Activated T-cell treated with anti-CD3 and anti-CD28 coated beads, Interleukin-2, amount 50 U/mL, for 24 hours (primary cell): Measurements from ENCODE around the gene EPHA6.

Experiments
- DNase-seq: peaks from one replicate; pipeline ENCODE4 v3.0.0-alpha.2; 2020
- H3K27ac Mint-ChIP-seq: 2 replicates; pipeline ENCODE4 v1.8.0; 2020; ENCODE audit warnings: mild to moderate bottlenecking, mixed read lengths
- H3K27me3 Mint-ChIP-seq: 2 replicates; pipeline ENCODE4 v1.8.0; 2020; ENCODE audit warnings: mixed read lengths
- H3K36me3 Mint-ChIP-seq: 2 replicates; pipeline ENCODE4 v1.8.0; 2020; ENCODE audit warnings: low read depth, mixed read lengths
- H3K4me1 Mint-ChIP-seq: 2 replicates; pipeline ENCODE4 v1.8.0; 2020; ENCODE audit warnings: low read depth, mixed read lengths
- H3K4me3 Mint-ChIP-seq: 2 replicates; pipeline ENCODE4 v1.8.0; 2020; ENCODE audit warnings: mild to moderate bottlenecking, moderate library complexity, mixed read lengths
- H3K9me3 Mint-ChIP-seq: 2 replicates; pipeline ENCODE4 v1.8.0; 2020; ENCODE audit warnings: mixed read lengths

The EPHA6 gene

DNA sequence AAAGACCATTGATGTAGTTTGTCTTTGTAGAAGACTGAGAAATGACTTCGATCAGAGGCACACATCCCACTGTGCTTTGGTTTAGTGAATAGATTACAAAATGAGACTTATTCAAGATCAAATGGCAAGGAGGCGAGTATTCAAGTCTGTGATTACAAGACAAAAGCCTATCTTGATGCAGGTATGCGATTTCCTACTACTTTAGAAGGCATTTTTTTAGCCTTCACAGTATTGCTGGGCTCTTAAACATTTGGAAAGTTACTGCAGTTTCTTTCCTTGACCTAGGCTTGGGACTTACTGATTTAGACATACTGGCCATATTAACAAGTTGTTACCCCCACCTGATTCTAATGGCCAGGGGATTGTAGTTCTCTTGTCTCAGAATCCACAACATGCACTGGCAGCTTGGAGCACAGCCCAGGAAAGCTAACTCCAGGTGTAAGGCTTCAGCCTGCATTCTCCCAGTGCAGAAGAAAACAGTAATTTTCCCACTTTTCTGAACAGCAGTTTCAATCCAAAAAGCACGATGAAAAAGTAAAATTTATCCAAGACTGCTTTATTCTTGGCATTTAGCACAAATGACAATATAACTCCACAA, 311.6 kb downstream of the EPHA6 start:
- no peaks in the 10 kb centered on the region for H3K36me3 Mint-ChIP-seq
- H3K27ac Mint-ChIP-seq: no peak overlapping the region
- no peaks in the 10 kb centered on the region for H3K4me1 Mint-ChIP-seq
- no peak for DNase-seq
- no peaks in the 10 kb centered on the region for H3K9me3 Mint-ChIP-seq
- H3K27me3 Mint-ChIP-seq: no peaks in the 10 kb centered on the region
- H3K4me3 Mint-ChIP-seq: no peak overlapping the region

DNA sequence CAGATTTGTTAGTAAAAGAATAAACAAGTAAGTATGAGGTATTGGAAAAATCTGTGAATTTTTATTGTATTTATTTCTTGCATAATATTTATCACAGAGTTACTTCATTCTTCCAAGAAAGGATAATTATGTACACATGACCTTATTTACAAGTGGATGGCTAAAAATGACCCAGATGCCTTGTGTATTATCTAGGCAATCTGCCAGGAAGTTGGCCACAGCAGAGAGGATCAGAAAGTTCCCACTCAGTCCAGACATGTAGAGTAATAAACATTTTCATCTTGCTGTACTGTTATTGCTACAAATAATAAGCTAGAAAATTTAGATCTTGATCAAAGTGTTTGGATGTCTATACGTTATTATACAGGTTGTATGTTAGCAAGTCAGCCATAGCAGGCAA, 317.1 kb downstream of the EPHA6 start:
- Mint-ChIP-seq H3K4me3 (no peak overlapping the region), H3K36me3 (no peaks in the 10 kb centered on the region)

DNA sequence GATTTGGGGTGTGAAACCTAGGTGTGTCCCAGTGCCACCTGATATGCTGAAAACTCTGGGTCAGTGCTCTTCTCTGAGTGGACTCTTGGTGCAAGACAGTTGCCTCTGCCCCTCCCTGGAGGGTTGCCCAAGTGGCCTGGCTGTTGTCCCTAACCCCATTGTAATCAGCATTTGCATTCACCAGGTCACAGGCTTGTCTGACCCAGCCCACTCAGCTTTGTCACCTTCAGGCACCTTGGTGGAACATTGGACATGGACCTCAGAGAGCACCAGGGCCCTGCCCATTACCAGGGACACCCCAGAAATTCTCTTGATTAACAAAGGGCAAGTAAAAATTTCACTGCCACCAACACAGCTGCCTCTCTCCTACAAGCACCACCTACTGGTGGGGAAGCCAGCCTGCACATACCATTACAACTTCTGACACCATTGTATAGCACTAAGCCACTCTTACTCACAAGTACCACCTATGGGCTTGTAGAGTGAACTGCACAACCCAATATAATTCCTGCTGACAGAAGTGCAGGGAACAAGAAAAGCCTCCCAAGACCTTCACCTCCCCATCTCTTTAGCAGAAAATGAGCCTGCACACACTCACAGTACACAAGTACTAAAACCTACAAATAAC, 324.6 kb downstream of the EPHA6 start:
- Mint-ChIP-seq H3K4me3 (no peak overlapping the region), H3K27me3 (no peaks in the 10 kb centered on the region), H3K4me1 (no peaks in the 10 kb centered on the region), H3K36me3 (no peaks in the 10 kb centered on the region), H3K27ac (no peak overlapping the region), H3K9me3 (peaks cover 14% of the 10 kb centered on the region)
- no peak for DNase-seq

More for the DNA sequence above, 317.1 kb downstream of the EPHA6 start:
- Mint-ChIP-seq H3K9me3 (no peaks in the 10 kb centered on the region), H3K27ac (no peak overlapping the region), H3K27me3 (no peaks in the 10 kb centered on the region), H3K4me1 (no peaks in the 10 kb centered on the region)
- no peak for DNase-seq

DNA sequence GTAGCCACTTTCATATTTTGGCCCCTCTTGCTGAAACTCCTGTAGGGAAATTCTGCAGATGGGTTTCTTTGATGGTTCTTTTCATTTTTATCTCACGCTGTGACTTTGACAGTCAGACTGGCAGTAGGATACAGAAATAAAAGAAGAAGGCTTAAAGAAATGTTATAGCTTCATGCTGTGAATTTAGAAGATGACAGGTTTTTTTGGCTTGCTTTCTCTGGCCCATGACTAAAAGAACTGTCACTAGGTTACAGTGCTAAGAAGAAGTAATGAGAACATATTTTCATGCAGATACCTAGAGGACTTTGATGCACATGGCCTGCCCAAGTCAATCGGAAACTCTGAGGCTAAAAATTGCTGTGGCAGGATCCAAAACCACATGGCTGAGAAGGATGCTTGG, 334.5 kb downstream of the EPHA6 start:
- Mint-ChIP-seq H3K4me1 (no peaks in the 10 kb centered on the region), H3K36me3 (no peaks in the 10 kb centered on the region), H3K9me3 (no peaks in the 10 kb centered on the region), H3K4me3 (no peak overlapping the region), H3K27me3 (no peaks in the 10 kb centered on the region), H3K27ac (no peak overlapping the region)
- no peak for DNase-seq

DNA sequence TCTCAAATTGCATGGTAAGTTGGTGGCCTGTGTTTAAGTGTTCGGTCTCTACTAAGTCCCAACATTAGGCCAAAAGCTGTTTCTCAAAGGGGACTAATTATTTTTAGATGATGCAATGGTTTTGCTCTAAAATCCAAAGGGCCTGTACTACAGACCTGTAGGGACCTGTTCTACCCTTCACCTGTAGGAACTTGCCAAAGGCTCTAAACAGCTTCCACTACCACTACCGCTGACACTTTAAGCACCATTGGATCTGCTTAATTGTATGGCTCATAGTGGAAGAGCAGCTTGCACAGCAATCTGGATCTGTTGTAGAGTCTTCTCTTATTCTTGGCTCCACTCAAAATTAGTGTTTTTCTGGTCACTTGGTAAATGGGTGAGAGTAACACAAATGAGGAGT, 346.8 kb downstream of the EPHA6 start:
- no peak for DNase-seq
- H3K27ac Mint-ChIP-seq: no peak overlapping the region
- H3K9me3 Mint-ChIP-seq: peaks cover 10% of the 10 kb centered on the region
- no peaks in the 10 kb centered on the region for H3K36me3 Mint-ChIP-seq
- H3K4me3 Mint-ChIP-seq: no peak overlapping the region
- H3K4me1 Mint-ChIP-seq: no peaks in the 10 kb centered on the region
- no peaks in the 10 kb centered on the region for H3K27me3 Mint-ChIP-seq

DNA sequence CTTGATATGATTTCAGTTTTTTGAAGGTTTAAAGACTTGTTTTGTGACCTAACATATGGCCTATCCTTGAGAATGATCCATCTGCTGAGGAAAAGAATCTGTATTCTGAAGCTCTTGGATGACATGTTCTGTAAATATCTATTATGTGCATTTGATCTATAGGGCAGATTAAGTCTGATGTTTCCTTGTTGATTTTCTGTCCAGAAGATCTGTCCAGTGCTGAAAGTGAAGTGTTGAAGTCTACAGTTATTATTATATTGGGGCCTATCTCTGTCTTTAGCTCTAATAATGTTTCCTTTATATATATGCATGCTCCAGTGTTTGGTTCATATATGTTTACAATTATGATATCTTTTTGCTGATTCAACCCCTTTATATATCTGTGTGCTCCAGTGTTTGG, 362.8 kb downstream of the EPHA6 start:
- no peak for DNase-seq
- H3K36me3 Mint-ChIP-seq: no peaks in the 10 kb centered on the region
- no peak overlapping the region for H3K27ac Mint-ChIP-seq
- peaks cover 30% of the 10 kb centered on the region for H3K9me3 Mint-ChIP-seq
- no peaks in the 10 kb centered on the region for H3K27me3 Mint-ChIP-seq
- no peak overlapping the region for H3K4me3 Mint-ChIP-seq
- no peaks in the 10 kb centered on the region for H3K4me1 Mint-ChIP-seq

DNA sequence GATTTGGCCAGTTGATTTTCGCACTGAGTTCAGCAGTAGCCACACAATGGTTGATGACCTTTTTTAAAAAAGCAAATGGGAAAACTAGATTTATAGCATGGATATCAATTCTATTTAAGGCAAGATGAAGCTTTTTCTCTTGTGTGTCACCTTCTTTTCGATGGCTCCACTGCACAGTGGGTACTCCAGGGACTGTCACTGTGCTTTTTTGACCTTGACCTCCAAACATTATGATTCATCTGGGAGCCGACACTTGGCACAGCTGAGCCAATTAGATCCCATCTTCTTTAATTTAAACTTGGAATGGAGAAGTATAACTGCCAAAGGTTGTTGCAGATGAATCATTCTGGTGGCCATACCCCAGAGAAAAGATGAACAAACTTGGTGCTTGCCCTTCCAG, 367.3 kb downstream of the EPHA6 start:
- no peaks in the 10 kb centered on the region for H3K27me3 Mint-ChIP-seq
- H3K4me1 Mint-ChIP-seq: no peaks in the 10 kb centered on the region
- no peak overlapping the region for H3K4me3 Mint-ChIP-seq
- no peaks in the 10 kb centered on the region for H3K36me3 Mint-ChIP-seq
- no peak overlapping the region for H3K27ac Mint-ChIP-seq
- no peak for DNase-seq
- peaks cover 26% of the 10 kb centered on the region for H3K9me3 Mint-ChIP-seq

DNA sequence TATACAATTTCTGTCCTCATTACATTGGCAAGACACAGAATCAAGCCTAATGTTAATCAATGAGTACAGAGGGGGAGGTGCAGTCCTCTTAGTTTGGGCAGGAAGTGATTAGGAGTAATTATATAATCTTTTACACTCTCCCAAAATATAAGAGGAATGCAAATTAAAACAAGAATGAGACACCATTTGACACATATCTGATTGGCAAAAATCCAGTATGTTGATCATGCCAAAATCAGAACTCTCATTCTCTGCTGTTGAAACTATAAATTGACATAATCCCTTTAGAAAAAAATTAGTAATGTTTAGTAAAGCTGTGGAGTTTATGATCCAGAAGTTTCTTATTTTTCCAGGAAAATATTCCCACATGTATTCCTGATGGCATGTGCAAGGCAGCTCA, 373.4 kb downstream of the EPHA6 start:
- H3K4me1 Mint-ChIP-seq: no peaks in the 10 kb centered on the region
- H3K4me3 Mint-ChIP-seq: no peak overlapping the region
- no peak for DNase-seq
- H3K9me3 Mint-ChIP-seq: peaks cover 2% of the 10 kb centered on the region
- no peaks in the 10 kb centered on the region for H3K36me3 Mint-ChIP-seq
- H3K27ac Mint-ChIP-seq: no peak overlapping the region
- H3K27me3 Mint-ChIP-seq: no peaks in the 10 kb centered on the region

DNA sequence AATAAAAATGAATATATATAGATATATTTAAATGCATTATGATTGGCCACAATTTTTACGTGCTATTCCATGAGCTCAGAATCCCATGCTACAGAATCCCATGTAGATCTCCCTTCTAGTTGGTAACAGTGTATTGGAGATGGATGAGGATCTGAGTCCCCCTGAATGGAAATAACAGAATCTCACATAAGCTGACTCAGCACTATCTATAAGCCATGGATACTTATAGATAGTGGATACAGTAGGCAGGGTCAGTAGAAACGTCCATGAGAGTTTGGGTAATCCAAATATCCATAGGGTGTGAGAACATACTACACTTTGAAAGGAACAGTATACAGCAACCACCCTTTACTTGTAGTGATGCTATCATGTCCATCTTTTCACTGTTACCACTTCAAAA, 375.4 kb downstream of the EPHA6 start:
- Mint-ChIP-seq H3K27me3 (no peaks in the 10 kb centered on the region), H3K4me1 (no peaks in the 10 kb centered on the region), H3K4me3 (no peak overlapping the region), H3K27ac (no peak overlapping the region), H3K9me3 (peaks cover 4% of the 10 kb centered on the region), H3K36me3 (no peaks in the 10 kb centered on the region)
- no peak for DNase-seq

DNA sequence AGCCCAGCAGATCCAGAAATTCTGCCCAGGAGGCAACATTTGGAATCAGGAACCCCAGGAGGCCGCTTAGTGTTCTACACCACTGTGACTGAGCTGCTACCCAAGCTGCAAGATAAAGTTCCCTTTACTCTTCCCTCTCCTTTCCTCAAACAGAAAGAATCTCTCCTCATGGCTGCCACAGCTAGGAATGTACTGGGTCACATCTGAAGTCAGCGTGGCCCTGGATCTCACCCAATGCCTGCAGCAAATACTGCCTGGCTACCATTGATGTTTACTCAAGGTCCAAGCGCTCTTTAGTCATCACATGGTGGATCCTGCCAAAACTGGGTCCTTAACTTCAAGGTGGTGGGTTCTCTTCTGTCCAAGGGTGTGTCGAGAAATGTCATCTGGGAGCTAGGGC, 382.7 kb downstream of the EPHA6 start:
- DNase-seq: no peak
- Mint-ChIP-seq H3K4me3 (no peak overlapping the region), H3K36me3 (no peaks in the 10 kb centered on the region), H3K27me3 (no peaks in the 10 kb centered on the region), H3K4me1 (no peaks in the 10 kb centered on the region), H3K27ac (no peak overlapping the region), H3K9me3 (peaks cover 2% of the 10 kb centered on the region)

DNA sequence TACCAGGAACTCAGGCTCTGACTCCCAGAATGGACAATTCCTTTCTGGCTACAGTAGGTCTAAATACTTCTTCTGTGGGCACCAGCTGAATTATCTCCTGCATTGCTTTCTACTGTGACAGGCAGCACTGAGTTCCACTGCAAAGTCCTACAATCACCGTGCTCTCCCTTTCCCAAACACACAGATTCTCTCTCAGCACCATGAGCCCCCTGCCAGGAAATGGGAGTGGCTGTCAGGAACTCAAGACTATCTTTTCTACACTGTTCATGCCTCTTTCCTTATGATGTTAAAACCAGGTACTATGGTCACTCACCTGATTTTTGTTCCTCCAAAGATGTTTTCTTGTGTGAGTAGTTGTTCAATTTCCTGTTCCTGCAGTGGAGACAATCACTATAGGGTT, 383.4 kb downstream of the EPHA6 start:
- DNase-seq: no peak
- no peaks in the 10 kb centered on the region for H3K4me1 Mint-ChIP-seq
- no peak overlapping the region for H3K27ac Mint-ChIP-seq
- no peaks in the 10 kb centered on the region for H3K27me3 Mint-ChIP-seq
- H3K9me3 Mint-ChIP-seq: peaks cover 2% of the 10 kb centered on the region
- H3K36me3 Mint-ChIP-seq: no peaks in the 10 kb centered on the region
- H3K4me3 Mint-ChIP-seq: no peak overlapping the region

DNA sequence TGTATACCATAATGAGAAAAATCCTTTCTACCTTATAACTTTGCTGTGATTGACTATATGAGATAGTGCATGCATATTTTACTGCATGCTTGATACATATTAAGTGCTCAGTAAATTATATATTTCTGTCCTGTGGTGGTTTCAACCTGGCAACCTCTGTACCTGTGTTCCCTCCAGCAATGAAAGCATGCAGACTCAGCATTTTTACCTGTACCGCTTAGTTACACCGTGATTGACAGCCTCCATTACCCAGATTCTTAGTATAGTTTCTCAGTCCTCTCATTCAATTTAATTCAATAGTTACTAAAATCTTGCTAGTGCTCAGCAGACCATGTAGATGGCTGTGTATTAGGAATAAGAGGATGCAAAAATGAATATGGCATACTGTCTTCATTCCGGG, 386.0 kb downstream of the EPHA6 start:
- no peaks in the 10 kb centered on the region for H3K9me3 Mint-ChIP-seq
- H3K4me3 Mint-ChIP-seq: no peak overlapping the region
- H3K27me3 Mint-ChIP-seq: no peaks in the 10 kb centered on the region
- H3K27ac Mint-ChIP-seq: no peak overlapping the region
- H3K4me1 Mint-ChIP-seq: no peaks in the 10 kb centered on the region
- no peak for DNase-seq
- no peaks in the 10 kb centered on the region for H3K36me3 Mint-ChIP-seq

DNA sequence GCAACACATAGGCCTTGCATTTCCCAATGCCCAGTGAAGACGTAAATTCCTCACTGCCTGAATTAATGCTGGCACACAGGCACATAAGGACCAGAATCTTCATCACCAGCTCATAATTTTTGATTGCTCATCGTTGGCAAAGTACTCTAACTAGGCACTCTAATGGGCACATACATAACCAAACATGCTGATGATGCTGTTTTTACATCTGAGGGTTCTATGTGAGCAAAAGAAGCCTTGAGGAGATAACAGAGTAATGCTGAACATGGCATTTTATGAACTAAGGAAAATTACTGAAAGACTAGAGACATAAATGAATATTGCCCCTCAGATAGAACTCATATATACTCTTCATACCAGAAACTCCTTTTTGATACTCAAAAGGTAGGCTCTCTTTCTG, 387.4 kb downstream of the EPHA6 start:
- H3K27me3 Mint-ChIP-seq: no peaks in the 10 kb centered on the region
- no peaks in the 10 kb centered on the region for H3K9me3 Mint-ChIP-seq
- no peaks in the 10 kb centered on the region for H3K4me1 Mint-ChIP-seq
- H3K4me3 Mint-ChIP-seq: no peak overlapping the region
- DNase-seq: no peak
- H3K27ac Mint-ChIP-seq: no peak overlapping the region
- no peaks in the 10 kb centered on the region for H3K36me3 Mint-ChIP-seq

DNA sequence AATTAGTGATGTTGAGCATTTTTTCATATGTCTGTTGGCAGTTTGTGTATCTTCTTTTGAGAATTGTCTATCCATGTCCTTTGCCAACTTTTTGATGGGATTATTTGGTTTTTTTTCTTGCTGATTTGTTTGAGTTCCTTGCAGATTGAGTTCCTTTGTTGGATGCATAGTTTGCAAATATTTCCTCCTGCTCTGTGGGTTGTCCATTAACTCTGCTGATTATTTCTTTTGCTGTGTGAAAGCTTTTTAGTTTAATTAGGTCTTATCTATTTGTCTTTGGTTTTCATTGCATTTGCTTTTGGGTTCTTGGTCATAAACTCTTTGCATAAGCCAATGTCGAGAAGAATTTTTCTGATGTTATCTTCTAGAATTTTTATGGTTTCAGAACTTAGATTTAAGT, 414.6 kb downstream of the EPHA6 start:
- H3K27ac Mint-ChIP-seq: no peak overlapping the region
- no peaks in the 10 kb centered on the region for H3K27me3 Mint-ChIP-seq
- H3K4me3 Mint-ChIP-seq: no peak overlapping the region
- no peaks in the 10 kb centered on the region for H3K4me1 Mint-ChIP-seq
- no peak for DNase-seq
- H3K9me3 Mint-ChIP-seq: no peaks in the 10 kb centered on the region
- H3K36me3 Mint-ChIP-seq: no peaks in the 10 kb centered on the region

DNA sequence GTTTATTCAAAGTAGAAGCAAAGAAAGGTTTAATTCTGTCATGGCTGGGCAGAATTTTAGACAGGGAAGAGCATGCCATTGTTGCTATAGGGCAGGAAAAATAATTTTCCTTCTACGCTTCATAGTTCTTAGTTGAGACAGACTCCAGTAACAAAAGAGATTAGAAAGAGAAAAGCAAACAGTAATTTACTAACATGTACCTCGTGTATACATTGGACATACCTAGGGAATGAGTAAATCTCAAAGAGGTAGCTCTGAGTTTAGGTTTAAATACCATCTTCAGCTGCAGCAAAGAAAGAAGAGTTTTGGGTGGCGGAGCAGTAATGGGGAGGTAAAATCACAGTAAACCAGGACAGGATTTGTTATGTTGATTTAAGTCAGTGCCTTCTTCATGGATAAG, 416.1 kb downstream of the EPHA6 start:
- no peaks in the 10 kb centered on the region for H3K9me3 Mint-ChIP-seq
- H3K27ac Mint-ChIP-seq: no peak overlapping the region
- H3K4me3 Mint-ChIP-seq: no peak overlapping the region
- DNase-seq: no peak
- no peaks in the 10 kb centered on the region for H3K4me1 Mint-ChIP-seq
- H3K36me3 Mint-ChIP-seq: no peaks in the 10 kb centered on the region
- H3K27me3 Mint-ChIP-seq: no peaks in the 10 kb centered on the region
